Stimulated activated CD8-positive, alpha-beta memory T cell treated with anti-CD3 and anti-CD28 coated beads, Interleukin-15, amount 100 ng/mL, for 48 hours (primary cell): ENCODE results near the gene PTH1R.

Experiments used
- DNase-seq, 2 donors: peaks; one replicate each; pipeline ENCODE4 v3.0.0-alpha.2; 2020; ENCODE audit warnings: low read depth in 2 of 2

Gene PTH1R

DNA sequence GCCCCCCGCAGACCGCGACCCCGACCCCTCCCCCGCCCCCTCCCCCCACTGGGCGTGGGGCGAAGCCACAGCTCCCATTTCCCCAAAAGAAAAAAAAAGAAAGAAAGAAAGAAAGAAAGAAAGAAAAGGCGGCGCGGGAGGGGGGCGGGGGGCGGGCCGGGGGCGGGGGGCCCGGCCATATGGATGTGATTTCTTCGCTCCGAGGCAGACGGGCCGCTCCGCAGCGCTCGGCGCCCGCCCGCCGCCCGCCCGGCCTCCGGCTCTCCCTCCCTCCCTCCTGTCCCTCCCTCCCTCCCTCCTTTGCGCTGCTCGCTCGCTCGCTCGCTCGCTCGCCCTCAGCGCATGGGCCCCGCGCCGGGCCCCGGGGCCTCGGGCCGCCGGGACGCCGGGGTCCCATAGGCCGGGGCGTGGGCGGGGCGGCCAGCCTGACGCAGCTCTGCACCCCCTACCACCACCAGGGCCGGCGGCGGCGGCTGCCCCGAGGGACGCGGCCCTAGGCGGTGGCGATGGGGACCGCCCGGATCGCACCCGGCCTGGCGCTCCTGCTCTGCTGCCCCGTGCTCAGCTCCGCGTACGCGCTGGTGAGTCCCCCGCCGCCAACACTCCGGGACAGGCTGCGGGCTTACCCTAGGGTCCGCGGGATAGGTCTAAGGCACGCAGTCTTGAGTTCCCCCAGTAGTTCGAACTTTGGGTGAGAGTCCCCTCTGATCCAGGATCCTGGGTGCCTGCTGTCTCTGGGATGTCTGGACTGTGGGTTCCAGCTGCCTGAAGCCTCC lies 5.7 kb downstream of the PTH1R start:
- DNase-seq = no peak

DNA sequence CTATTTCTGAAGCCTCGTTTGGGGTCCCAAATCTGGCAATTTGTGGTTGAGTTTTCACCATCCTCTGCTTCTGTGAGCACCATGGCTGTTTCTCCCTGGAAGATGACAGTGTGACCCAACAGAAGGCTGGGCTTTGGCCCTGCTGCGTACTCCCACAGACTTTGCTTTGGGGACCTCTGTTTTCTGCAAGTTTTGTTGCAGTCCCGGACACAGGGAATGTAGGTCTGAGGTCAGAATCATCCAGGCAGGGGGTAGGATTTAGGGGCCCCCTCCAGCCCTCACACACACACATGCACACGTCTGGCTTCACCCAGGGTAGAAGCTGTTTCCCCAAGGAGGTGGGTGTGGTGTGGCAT lies 6.3 kb downstream of the PTH1R start:
- no peak for DNase-seq

DNA sequence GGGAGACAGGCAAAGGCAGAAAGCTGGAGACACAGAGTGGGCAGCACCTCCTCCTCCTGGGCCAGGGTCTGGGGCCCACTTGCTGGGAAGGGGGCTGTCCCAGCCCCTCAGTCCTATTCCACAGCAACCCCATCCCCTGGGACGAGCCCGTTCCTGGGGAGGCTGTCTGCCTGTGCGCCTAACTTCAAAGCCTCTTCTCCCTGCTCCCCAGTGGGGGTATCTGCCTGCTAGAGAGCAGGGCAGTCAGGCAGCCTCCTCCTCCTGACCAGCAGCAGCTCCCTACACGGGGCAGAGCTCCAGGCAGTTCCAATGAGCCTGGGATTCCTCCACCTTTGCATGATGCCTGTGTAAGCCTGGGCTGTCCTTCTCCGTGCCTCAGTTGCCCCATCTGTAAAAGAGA lies 6.9 kb downstream of the PTH1R start:
- no peak for DNase-seq

DNA sequence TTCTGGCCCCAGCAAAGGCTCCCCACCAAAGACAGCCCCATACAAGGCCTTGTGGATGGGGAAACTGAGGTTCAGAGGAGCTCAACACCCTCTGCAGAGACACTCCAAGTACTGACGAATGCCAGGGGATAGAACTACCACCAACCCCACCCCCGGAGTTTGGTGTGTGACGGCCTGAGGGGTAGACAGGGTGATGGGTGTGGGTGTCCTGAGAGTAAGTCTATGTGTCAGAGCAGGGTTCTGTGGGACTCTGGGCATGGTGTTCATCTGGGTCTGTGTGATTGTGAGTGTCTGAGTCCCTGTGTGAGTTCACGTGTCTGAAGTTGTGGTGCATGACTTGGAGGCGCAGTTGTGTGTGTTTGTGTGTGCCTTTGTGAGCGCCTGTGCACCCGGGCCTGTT lies 7.4 kb downstream of the PTH1R start:
- DNase-seq = no peak

DNA sequence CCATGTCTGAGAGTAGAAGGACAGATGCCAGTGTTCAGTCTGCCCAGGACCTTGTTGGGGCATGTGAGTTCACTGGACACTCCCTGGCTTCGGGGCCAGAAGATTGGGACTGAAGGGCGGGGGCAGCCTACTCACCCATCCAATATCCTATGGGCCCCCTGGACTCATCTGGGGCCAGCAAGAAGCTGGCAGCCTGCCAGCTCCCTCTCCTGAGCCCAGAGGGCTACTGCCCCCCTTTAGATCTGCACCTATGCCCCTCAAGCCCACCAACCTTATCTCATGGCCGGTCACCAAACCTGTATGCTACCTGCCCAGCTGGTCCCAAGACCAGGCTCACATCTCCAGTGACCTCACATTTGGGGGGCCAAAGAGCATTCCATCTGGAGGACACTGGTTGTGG lies 8.1 kb downstream of the PTH1R start:
- no peak for DNase-seq

DNA sequence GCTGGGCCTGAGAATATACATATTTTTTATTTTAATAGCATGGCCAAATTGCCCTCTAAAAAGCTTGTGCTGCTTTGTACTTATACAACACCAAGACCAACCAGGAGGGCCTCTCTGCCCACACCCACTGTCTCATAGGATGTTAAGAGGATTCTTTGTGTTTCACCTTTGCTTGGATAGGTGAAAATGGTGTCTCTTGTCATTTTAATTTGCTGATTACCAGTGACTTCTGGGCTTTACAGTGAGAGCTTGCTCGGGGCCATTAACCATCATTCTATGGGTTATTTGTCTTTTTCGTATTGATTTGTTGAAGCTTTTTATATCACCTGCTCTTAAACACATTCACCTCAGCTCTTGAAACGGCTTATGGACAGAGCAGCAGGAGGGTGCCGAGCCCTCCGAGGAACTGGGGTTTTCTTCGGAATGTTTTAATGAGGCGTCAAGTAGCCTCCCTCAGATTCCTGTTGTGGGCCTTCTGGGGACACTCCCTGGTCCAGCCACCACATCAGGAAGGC lies 10.5 kb downstream of the PTH1R start:
- DNase-seq = no peak

DNA sequence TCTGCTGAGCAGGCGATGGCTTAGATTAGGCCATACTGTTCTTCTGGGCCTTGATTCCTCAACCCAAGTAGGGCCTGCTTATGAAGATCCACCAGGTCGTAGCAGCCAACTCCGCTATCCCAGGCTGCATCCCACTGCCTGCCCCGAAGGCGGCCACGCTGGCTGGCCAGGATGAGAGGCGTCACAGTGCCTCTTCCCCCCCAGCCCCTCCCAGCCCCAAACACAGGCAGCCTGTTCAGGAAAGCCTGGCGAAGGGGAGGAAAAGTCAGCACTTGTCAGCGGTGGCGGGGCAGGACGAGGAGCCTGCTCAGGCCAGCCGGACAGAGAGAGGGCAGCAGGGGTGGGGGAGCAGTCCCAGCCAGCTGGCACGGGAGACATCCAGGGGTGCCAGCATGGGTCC lies 11.2 kb downstream of the PTH1R start:
- DNase-seq = no peak

DNA sequence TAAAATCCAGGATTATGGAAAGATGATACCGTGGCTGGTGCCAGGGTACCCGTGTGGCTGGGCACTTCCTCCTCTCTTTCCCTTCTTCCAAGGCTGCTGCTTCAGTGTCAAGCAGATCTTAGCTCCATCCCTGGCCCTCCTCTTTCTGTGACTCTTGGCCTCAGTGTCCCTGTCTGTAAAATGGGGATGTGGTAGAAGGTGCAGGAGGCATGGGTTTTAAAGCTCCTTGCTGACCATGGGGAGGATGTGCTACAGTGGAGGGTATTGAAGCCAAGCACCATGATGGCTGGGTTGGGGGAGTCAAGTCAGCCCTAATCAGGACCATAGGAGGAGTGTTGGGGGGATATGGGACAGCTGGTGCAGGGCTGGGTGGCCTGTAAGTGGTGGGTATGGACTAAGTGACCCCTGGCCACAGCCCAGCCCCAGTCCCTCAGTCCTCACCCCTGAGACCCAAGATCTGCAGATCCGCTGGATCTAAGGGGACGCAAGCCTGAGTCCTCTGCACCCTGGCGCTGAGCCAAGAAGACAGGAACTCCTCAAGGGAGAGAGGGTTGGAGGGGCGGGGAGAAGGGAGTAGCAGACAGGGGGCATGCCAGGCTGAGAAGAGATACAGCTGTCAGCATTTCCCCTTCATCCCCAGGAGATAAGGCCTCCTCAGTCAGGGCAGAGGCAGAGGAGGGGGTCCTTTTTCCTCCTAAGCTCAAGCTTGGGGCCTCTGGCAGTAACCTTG lies 12.0 kb downstream of the PTH1R start:
- no peak for DNase-seq

DNA sequence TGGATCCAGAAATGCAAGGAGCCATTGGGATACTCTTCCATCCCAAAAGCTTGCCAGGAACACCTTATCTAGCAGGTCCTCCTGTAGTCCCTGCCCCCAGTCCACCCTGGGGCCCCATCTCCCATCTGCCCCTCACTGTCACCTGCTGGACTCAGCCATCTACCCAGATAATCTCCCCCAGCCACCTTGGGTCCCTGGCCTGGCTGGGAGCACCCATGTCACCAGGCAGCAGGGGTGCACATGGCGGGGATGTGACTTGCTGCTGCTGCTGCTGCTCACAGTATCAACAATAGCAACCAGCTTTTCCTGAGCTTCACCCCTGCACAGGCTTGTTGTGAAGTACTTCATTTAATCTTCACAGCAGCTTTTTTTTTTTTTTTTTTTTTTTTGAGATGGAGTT lies 12.6 kb downstream of the PTH1R start:
- DNase-seq = no peak

DNA sequence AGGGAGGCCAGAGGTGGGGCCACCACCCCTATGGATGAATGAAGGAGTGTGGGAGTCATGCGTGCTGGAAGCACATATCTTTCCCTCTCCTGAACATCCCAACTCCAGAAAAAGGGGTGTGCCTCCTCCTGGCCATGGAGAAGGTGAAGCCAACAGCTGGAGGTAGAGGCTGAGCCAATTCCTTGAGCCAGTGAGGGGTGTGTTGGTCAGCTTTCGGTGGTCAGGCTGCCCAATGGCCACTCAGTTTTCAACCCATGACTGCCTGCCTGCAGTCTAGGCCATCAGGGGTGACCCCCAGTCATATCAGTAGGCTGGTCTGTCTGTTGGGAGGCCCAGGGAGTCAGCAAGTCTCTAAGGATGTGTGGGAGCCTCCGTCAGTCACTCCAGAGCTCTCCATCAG lies 13.6 kb downstream of the PTH1R start:
- no peak for DNase-seq

DNA sequence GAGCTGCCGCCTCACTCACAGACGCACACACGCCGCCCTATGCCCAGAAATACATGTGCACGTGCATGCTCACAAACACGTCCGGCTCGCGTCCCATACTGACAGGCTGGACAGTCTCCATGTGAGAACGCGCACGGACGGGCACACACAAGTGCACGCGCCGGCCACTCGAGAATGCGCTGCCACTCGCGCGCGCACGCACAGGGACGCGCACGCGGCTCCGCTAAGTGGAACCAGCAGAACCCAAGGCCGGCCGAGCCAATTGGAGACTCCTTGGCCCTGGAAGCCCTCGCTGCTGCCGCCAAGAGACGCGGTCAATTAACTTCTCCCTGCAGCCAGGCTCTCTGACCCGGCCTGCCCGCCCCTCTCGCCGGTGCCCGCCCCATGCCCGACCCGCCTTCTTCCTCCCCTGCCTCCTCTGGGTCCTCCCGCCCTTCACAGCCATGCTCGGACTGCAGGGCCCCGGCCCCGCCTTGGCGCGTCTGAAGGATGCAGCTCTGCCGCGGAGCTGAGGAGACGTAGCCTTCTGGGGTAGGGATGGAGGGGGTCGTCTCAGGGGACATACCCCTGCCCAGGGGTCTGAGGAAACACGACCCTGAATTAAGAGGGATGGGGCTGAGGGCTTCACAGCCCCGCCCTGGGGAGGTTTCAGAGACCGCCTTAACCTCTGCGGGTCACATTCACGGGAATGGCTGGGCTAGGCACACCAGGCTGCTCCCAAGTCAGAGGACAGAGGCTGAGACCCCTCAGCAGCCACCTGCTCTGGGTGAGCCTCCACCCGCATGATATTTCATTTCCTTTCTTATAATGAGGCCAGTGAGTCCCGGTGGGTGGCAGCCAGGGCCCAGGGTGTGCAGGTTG lies 15.0 kb downstream of the PTH1R start:
- no peak for DNase-seq

DNA sequence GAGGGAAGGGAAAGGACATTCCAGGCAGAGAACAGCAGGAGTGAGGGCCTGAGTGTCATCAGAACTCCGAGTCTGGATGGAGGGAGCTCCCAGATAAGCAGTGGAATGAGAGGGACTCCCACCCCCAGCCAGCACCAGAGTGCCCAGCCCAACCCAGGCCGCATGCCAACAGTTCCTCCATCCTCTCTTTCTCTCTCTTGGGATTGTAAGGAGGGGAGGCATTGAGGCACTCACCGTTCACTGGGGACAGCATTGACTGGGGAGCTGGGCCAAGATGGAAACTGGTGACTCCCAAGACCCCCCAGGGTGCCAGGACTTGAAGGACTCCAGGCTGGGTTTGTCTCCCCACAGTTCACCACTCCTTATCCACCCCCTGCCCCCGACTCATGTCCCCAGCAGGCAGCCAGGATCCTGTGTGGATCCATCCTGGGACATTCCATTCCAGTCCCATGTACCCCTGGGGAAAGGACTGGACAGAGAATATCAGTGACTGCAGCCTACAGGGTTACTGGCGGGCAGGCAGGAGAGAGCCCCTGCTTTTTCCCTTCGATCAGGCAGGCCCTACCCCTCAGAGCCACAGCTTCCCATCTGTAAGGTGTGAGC lies 15.7 kb downstream of the PTH1R start:
- DNase-seq = no peak

DNA sequence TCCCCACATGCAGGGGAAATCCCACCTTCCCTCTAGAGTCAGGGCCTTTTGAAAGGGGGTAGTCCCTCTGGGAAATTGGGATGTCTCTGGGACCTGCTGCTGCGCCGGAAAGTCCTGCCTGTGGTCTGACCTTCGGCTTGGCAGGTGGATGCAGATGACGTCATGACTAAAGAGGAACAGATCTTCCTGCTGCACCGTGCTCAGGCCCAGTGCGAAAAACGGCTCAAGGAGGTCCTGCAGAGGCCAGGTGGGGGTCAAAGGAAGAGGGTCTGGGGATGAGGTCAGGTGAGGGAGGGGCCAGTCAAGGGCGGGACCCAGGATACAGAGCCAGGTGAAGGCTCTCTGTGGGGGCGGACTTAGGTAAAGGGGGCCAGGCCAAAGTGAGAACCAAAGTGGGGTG lies 16.2 kb downstream of the PTH1R start:
- no peak for DNase-seq

DNA sequence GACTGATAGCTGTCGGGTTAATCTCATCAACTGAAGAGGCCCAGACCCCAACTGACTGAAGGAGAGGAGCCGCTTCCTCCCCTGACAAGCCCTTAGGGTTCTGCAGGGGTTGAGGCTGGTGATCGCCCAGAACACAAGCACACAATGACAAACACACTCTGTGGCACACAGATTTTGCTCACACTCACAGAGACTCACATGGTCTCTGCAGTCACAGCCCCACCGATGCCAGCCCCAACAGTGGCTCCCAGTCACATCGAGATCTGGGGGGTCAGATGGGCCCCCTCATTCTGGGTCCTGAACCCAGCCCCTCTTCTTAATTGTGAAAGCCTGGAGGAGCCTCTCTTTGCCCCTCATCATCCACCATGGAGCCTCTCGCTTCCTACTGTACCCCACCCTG lies 16.7 kb downstream of the PTH1R start:
- DNase-seq = no peak

DNA sequence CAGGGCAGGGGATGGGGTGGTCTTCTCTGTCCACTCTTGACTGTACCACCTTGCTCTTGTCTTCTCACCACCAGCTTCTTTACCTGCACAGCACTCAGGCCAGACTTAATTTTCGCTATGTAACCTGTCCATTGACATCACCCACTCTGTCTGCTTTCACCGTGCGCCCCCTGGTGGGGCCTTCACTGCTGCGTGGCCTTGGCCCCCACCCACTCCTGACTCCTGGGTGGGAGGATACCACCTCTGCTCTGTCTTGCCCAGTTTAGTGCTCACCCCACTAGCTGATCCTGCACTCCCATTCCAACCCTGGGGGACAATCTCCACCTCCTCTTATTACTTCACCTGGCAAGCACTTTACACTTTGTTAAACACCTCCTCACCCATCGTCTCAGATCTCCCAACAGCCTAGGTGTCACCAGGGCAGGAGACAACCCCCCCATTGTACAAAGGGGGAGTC lies 17.7 kb downstream of the PTH1R start:
- peak; percentile 56 for DNase-seq

DNA sequence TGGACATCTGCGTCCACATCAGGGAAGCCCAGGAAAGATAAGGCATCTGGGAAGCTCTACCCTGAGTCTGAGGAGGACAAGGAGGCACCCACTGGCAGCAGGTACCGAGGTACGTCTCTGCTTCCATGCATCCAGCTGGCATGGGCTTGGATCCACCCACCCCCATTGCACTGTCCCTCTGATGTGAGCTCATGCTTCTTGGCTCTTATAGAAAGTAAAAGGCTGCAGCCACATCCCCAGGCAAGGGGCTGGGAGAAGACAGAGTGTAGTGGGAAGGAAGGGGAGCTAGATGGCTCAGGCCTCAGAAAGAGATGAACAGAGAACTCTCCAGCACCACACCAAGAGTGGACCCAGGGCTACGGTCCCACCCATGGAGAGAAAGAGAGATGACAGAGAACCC lies 18.2 kb downstream of the PTH1R start:
- DNase-seq = no peak

DNA sequence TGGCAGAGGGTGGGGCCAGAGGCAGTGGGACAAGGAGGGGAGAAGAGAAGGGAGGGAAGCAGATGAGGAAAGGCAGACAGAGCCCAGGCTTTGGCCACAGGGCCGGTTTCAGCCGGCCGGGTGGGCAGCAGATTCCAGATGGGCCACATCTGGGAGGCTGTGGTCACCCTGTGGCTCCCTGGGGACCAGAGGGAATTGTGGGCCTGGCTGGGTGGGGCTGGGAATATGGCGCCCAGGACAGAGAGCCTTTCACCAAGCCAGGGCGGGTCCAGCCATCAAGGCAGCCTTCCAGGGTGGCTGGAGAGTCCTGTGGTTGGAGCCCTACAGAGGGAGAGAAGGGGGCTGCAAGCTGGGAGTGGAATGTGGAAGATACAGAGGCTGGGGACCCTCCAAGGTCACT lies 18.9 kb downstream of the PTH1R start:
- no peak for DNase-seq

DNA sequence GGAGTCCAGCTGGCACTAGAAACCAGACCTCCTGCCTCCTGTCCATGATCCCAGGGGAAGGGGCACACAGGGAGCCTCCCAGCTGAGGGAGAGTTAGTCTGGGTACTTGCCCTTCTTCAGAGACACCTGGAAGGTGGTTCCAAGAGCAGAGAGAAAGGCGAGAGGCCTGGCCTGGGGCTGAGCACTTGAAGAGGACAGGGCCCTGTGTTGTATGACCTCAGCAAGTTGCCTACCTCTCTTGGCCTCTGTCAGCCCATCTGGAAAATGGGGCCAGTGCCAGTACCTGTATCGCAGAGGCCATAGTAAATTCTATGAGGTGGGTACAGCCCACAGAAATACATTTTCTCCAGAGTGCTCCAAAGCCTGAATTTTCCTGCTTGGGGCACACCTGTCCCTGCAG lies 19.5 kb downstream of the PTH1R start:
- DNase-seq = no peak

DNA sequence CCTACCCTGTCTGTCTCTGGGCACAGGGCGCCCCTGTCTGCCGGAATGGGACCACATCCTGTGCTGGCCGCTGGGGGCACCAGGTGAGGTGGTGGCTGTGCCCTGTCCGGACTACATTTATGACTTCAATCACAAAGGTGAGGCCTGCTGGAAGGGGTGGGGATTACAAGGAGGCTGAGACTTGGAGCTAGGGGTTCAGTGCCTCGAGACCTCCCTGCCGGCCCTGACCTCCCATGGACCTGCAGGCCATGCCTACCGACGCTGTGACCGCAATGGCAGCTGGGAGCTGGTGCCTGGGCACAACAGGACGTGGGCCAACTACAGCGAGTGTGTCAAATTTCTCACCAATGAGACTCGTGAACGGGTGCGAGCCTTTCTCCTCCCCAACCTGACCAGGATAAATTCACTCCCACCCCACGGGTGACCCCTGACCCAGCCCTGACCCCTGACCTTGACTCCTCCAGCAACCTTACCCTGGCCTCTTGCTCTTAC lies 20.4 kb downstream of the PTH1R start:
- DNase-seq = no peak

DNA sequence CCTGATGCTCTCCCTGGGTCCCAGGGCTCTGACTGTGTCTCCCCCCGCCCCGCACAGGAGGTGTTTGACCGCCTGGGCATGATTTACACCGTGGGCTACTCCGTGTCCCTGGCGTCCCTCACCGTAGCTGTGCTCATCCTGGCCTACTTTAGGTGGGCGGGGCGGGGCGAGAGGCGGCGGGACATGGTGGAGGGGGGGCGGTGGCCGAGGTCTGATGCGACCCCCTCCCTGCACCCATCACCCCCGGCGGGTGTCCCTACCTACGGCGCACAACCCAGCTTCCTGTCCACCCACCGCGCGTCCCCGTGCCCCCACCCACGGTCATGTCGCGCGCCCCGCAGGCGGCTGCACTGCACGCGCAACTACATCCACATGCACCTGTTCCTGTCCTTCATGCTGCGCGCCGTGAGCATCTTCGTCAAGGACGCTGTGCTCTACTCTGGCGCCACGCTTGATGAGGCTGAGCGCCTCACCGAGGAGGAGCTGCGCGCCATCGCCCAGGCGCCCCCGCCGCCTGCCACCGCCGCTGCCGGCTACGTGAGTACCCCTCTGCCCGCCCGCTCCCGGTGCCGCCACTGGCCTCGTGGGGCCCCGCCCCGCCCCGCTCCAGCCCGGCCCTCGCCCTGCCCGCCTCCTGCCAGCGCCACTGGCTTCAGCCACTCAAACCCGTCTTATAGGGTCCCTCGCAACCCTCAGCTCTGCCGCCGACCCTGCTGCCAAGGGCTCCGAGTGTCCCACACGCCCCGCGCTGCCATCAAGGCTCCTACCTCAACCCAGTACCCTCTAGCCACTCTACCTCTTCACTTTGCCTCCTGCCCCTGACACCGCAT lies 21.0 kb downstream of the PTH1R start:
- DNase-seq = no peak
